PC-3 (cell line): ENCODE data around the gene RSF1. TPM values are rescaled to one million over a fixed set of nuclear protein-coding genes. Genes with fewer than 3 reads are reported as not detected.
A peak's percentile ranks its signal among the peaks of the same experiment; 100 is the strongest.

ENCODE experiments used
- ATAC-seq: fragments of 200-7000 bp; cut with Tn5 transposase; 2 replicates; pipeline ENCODE4 v1.9.1; 2020; ENCODE audit warnings: mild to moderate bottlenecking, moderate library complexity
- Bru-seq: library from RNA; stranded (reverse); fragments of 400-500 nt; gene quantifications from one replicate; lab custom pipeline; 2021; lab: Mats Ljungman, UMichigan
- BruChase-seq, 2 experiments: library from RNA; stranded (reverse); fragments of 400-500 nt; gene quantifications; one replicate each; lab custom pipeline; 2021; lab: Mats Ljungman, UMichigan
- BruUV-seq: library from RNA; stranded (reverse); fragments of 400-500 nt; replicated peaks from 2 replicates; lab custom pipeline; 2021; lab: Mats Ljungman, UMichigan
- CTCF ChIA-PET: fragments of 300-600 bp; sonication (Branson Sonifier 250); formaldehyde crosslinking; loops from one replicate; lab custom pipeline; 2022; ENCODE audit warnings: antibody characterized with exemption; lab: Charles Lee
- POLR2A ChIA-PET: fragments of 300-600 bp; sonication (Branson Sonifier 250); formaldehyde crosslinking; loops from one replicate; lab custom pipeline; 2022; ENCODE audit warnings: antibody characterized with exemption; ENCODE audit not compliant: unreplicated experiment; lab: Charles Lee
- DNase-seq: peaks from one replicate; pipeline ENCODE4 v3.0.0-alpha.2; 2015
- H2AFZ ChIP-seq: fragments of 300-600 bp; sonication (generic); 2 replicates; pipeline ENCODE4 v1.6.0; 2016; ENCODE audit warnings: antibody characterized with exemption, low read length
- H3F3A ChIP-seq: fragments of 300-600 bp; sonication (generic); one replicate; pipeline ENCODE4 v1.6.0; 2017; ENCODE audit warnings: antibody characterized with exemption, low read length, control low read depth, mild to moderate bottlenecking; ENCODE audit not compliant: unreplicated experiment
- H3K27ac ChIP-seq: fragments of 300-600 bp; sonication (generic); 2 replicates; pipeline ENCODE4 v1.5.1; 2016; ENCODE audit warnings: mild to moderate bottlenecking, low read length
- H3K27me3 ChIP-seq: fragments of 300-600 bp; sonication (generic); 2 replicates; pipeline ENCODE4 v1.6.1; 2016; ENCODE audit warnings: low read length, mixed read lengths
- H3K36me3 ChIP-seq: fragments of 300-600 bp; sonication (generic); 2 replicates; pipeline ENCODE4 v1.6.1; 2016; ENCODE audit warnings: low read depth, mixed run types, low read length, mixed read lengths
- H3K4me1 ChIP-seq: fragments of 300-600 bp; sonication (generic); 2 replicates; pipeline ENCODE4 v1.5.1; 2016; ENCODE audit warnings: low read length; ENCODE audit not compliant: insufficient read depth
- H3K4me2 ChIP-seq: fragments of 300-600 bp; sonication (generic); 2 replicates; pipeline ENCODE4 v1.6.0; 2016; ENCODE audit warnings: low read length
- H3K4me3 ChIP-seq: fragments of 300-600 bp; sonication (generic); 2 replicates; pipeline ENCODE4 v1.5.1; 2016; ENCODE audit warnings: mild to moderate bottlenecking, low read length, mixed read lengths
- H3K79me2 ChIP-seq: fragments of 300-600 bp; sonication (generic); 2 replicates; pipeline ENCODE4 v1.6.1; 2017; ENCODE audit warnings: low read length, mixed read lengths
- H3K9ac ChIP-seq: fragments of 300-600 bp; sonication (generic); 2 replicates; pipeline ENCODE4 v1.6.0; 2016; ENCODE audit warnings: mild to moderate bottlenecking, low read length
- H3K9me2 ChIP-seq: fragments of 300-600 bp; sonication (generic); replicated peaks from 2 replicates; pipeline ENCODE4 v1.6.1; 2016; ENCODE audit warnings: mixed run types, low read length, mixed read lengths
- H3K9me3 ChIP-seq: fragments of 300-600 bp; sonication (generic); 2 replicates; pipeline ENCODE4 v1.6.1; 2016; ENCODE audit warnings: low read length, mixed read lengths
- H4K20me1 ChIP-seq: fragments of 300-600 bp; sonication (generic); 2 replicates; pipeline ENCODE4 v1.6.1; 2016; ENCODE audit warnings: low read length, mixed read lengths
- EZH2 ChIP-seq: fragments of 300-600 bp; sonication (generic); IDR thresholded peaks from one replicate; pipeline ENCODE4 v1.6.1; 2017; ENCODE audit warnings: antibody characterized with exemption, mild to moderate bottlenecking, low read length; ENCODE audit not compliant: unreplicated experiment
- EZH2phosphoT487 ChIP-seq: fragments of 300-600 bp; sonication (generic); IDR thresholded peaks from 2 replicates; pipeline ENCODE4 v1.6.1; 2018; ENCODE audit warnings: mild to moderate bottlenecking, antibody characterized with exemption, low read length, borderline replicate concordance
- intact Hi-C: fragments of 100-400 bp; cut with micrococcal nuclease; formaldehyde crosslinking; loops from 2 replicates; pipeline ENCODE4 v1.9.0; 2023
- long read RNA-seq: library from polyadenylated mRNA; unstranded; transcript quantifications from one replicate; pipeline ENCODE4 v2.0.0, GENCODE V29; 2021; ENCODE audit not compliant: unreplicated experiment
- total RNA-seq: library from RNA; depleted of rRNA; stranded (reverse); fragments of >200 nt; gene quantifications from 2 replicates; pipeline ENCODE4 v1.2.3, GENCODE V29; 2014; rRNA removed
- TF ChIP-seq, protein P1 (sequence below): fragments of 300-600 bp; sonication (generic); conservative IDR thresholded peaks from 2 replicates; pipeline ENCODE4 v1.5.1; 2017; ENCODE audit warnings: antibody characterized with exemption, low read depth, mild to moderate bottlenecking, low read length

Gene RSF1
- total RNA-seq, result 30.0 and 58.7 TPM in 2 replicates
- Bru-seq, nascent RNA, result percentile 91 among the genes with signal in this experiment
- percentile 84 among the genes with signal in this experiment for BruChase-seq, experiment 1, labeled RNA remaining after a 6-hour chase
- percentile 87 among the genes with signal in this experiment for BruChase-seq, experiment 2, labeled RNA remaining after a 2-hour chase
- long read RNA-seq, full-length matches to known transcripts, result 53 of 114 reads
- long read RNA-seq, partial matches to known transcripts, result 42 of 114 reads
- long read RNA-seq, other reads (novel, unspliced or antisense), result 19 of 114 reads

- ChIA-PET POLR2A (no interaction called here), CTCF (no interaction called here)
- Histone ChIP-seq H3F3A (no peaks in the 10 kb centered on the region), H3K4me1 (peaks cover 17% of the 10 kb centered on the region; the same call in 1 of the 2 replicates), H3K27me3 (no peaks in the 10 kb centered on the region), H3K9ac (peak within 1 kb of the TSS; percentile 86), H3K9me3 (no peaks in the 10 kb centered on the region), H3K4me3 (peak within 1 kb of the TSS; percentile 97), H3K9me2 (no peaks in the 10 kb centered on the region), H3K27ac (peak within 1 kb of the TSS; percentile 34), H3K79me2 (peaks cover 47% of the 10 kb centered on the region), H2AFZ (peak within 1 kb of the TSS; percentile 86), H4K20me1 (peaks cover 9% of the 10 kb centered on the region), H3K4me2 (peak within 1 kb of the TSS; percentile 84), H3K36me3 (no peaks in the 10 kb centered on the region)
- TF ChIP-seq, protein P1, sequence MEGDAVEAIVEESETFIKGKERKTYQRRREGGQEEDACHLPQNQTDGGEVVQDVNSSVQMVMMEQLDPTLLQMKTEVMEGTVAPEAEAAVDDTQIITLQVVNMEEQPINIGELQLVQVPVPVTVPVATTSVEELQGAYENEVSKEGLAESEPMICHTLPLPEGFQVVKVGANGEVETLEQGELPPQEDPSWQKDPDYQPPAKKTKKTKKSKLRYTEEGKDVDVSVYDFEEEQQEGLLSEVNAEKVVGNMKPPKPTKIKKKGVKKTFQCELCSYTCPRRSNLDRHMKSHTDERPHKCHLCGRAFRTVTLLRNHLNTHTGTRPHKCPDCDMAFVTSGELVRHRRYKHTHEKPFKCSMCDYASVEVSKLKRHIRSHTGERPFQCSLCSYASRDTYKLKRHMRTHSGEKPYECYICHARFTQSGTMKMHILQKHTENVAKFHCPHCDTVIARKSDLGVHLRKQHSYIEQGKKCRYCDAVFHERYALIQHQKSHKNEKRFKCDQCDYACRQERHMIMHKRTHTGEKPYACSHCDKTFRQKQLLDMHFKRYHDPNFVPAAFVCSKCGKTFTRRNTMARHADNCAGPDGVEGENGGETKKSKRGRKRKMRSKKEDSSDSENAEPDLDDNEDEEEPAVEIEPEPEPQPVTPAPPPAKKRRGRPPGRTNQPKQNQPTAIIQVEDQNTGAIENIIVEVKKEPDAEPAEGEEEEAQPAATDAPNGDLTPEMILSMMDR, result peak; percentile 61
- TF ChIP-seq EZH2phosphoT487, result no peak
- DNase-seq (peak; percentile 98), ATAC-seq (peak; percentile 80)
- BruUV-seq, result no TSS peak
- intact Hi-C loops, result loop anchor here (1.0 kb wide), 2 partner anchors 174 to 183 kb away; partner anchors contain the start of genes CLNS1A and INTS4
These were observed at the start of gene RSF1, which contains the start of gene AAMDC for GRCh38 chr11:77820565-77821348. Gene RSF1, minus strand, starts transcription at chr11:77820722. Its CDS starts 8 bp downstream, at chr11:77820714. Gene AAMDC, plus strand, starts transcription at chr11:77821144. Its CDS starts 21,353 bp downstream, at chr11:77842497.

DNA sequence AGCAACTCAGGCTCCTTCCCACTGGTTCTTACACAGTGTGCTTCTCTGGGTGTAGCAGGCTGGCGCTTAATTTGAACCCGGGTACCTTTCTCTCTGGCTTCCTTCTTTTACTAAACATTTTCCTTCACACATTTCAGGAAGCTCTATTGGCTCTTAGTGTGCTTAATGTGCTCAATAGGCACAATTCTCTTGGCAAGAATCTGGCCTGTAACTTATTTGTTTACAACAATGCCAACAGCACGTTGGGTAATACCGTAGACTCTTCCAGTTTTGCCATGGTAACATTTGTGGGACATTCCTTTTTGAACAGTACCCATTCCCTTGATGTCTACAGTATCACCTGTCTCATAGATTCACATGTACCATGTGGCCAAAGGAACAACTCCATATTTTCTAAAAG is 48.2 kb upstream of the RSF1 start:
- Histone ChIP-seq H3K4me1 (no peaks in the 10 kb centered on the region), H3K4me3 (no peak overlapping the region), H3K27me3 (no peaks in the 10 kb centered on the region), H2AFZ (no peak overlapping the region), H3K36me3 (peaks cover 11% of the 10 kb centered on the region), H3K4me2 (no peak overlapping the region), H3K27ac (no peak overlapping the region), H3K9ac (no peak overlapping the region), H3K9me3 (no peaks in the 10 kb centered on the region), H3K9me2 (no peaks in the 10 kb centered on the region), H3F3A (no peaks in the 10 kb centered on the region), H4K20me1 (no peaks in the 10 kb centered on the region), H3K79me2 (no peaks in the 10 kb centered on the region)
- ChIA-PET CTCF (no interaction called here), POLR2A (no interaction called here)
- TF ChIP-seq EZH2, result no peak
- TF ChIP-seq, protein P1, result no peak
- no peak for TF ChIP-seq EZH2phosphoT487
- intact Hi-C loops, result no loop called here
- no peak for ATAC-seq
- BruUV-seq, result no TSS peak
- DNase-seq, result no peak
